C4-2B (cell line): Measurements from ENCODE around the gene WDR62.

Experiments
- H3K27ac ChIP-seq: fragments of 450-650 bp; 2 replicates; pipeline ENCODE4 v1.5.1; 2017
- CTCF ChIP-seq: fragments of 450-650 bp; conservative IDR thresholded peaks from 2 replicates; pipeline ENCODE4 v1.5.1; 2017; ENCODE audit warnings: mild to moderate bottlenecking
- ZFX ChIP-seq: fragments of 450-650 bp; IDR thresholded peaks from 2 replicates; pipeline ENCODE4 v1.6.1; 2017

Gene WDR62

GRCh38 chr19:36099166-36099785 lies 44.6 kb downstream of the WDR62 start:
- H3K27ac ChIP-seq = no peak overlapping the region
- no peak for TF ChIP-seq ZFX
- TF ChIP-seq CTCF = no peak

GRCh38 chr19:36100476-36100875 lies 45.8 kb downstream of the WDR62 start:
- no peak for TF ChIP-seq ZFX
- TF ChIP-seq CTCF = no peak

GRCh38 chr19:36101550-36102327 lies 47.0 kb downstream of the WDR62 start:
- no peak overlapping the region for H3K27ac ChIP-seq
- TF ChIP-seq ZFX (no peak), CTCF (no peak)

More at GRCh38 chr19:36100476-36100875, 45.8 kb downstream of the WDR62 start:
- no peak overlapping the region for H3K27ac ChIP-seq

GRCh38 chr19:36103040-36103626 lies 48.4 kb downstream of the WDR62 start:
- TF ChIP-seq CTCF = no peak
- no peak for TF ChIP-seq ZFX
- H3K27ac ChIP-seq = no peak overlapping the region

GRCh38 chr19:36103842-36104552 lies 49.3 kb downstream of the WDR62 start:
- no peak overlapping the region for H3K27ac ChIP-seq

GRCh38 chr19:36106441-36106840 lies 51.7 kb downstream of the WDR62 start:
- H3K27ac ChIP-seq = no peak overlapping the region

More at GRCh38 chr19:36103842-36104552, 49.3 kb downstream of the WDR62 start:
- TF ChIP-seq ZFX (no peak), CTCF (no peak)

More at GRCh38 chr19:36106441-36106840, 51.7 kb downstream of the WDR62 start:
- TF ChIP-seq CTCF (no peak), ZFX (no peak)
